ENCODE measurements around the gene CRB1.

CRB1 gene

GRCh38 chr1:197312163-197312562, 44.1 kb downstream of the CRB1 start:
- H3K9me3 ChIP-seq (ENCODE audit: control insufficient read depth, low read length), result no peaks in the 10 kb centered on the region
- DNase-seq, result no peak
- no peaks in the 10 kb centered on the region for H3K36me3 ChIP-seq (ENCODE audit: control insufficient read depth, insufficient read depth, low read length)
- H3K4me1 ChIP-seq (ENCODE audit: control insufficient read depth, insufficient read depth, low read length, poor library complexity, severe bottlenecking), result no peaks in the 10 kb centered on the region
- no peak overlapping the region for H3K4me3 ChIP-seq (ENCODE audit: insufficient read depth, low read depth, low read length, poor library complexity, severe bottlenecking)
- H3K27ac ChIP-seq (ENCODE audit: insufficient read depth, low read length, poor library complexity, severe bottlenecking), result no peak overlapping the region
- no peaks in the 10 kb centered on the region for H3K27me3 ChIP-seq (replicated peaks; ENCODE audit: control insufficient read depth, insufficient read depth, low read length, poor library complexity, severe bottlenecking)

GRCh38 chr1:197313713-197314112, 45.7 kb downstream of the CRB1 start:
- H3K27ac ChIP-seq (ENCODE audit: insufficient read depth, low read length, poor library complexity, severe bottlenecking), result no peak overlapping the region
- no peaks in the 10 kb centered on the region for H3K36me3 ChIP-seq (ENCODE audit: control insufficient read depth, insufficient read depth, low read length)
- DNase-seq, result no peak
- no peak overlapping the region for H3K4me3 ChIP-seq (ENCODE audit: insufficient read depth, low read depth, low read length, poor library complexity, severe bottlenecking)
- H3K27me3 ChIP-seq (replicated peaks; ENCODE audit: control insufficient read depth, insufficient read depth, low read length, poor library complexity, severe bottlenecking), result no peaks in the 10 kb centered on the region
- no peaks in the 10 kb centered on the region for H3K4me1 ChIP-seq (ENCODE audit: control insufficient read depth, insufficient read depth, low read length, poor library complexity, severe bottlenecking)
- H3K9me3 ChIP-seq (ENCODE audit: control insufficient read depth, low read length), result no peaks in the 10 kb centered on the region

- no peaks in the 10 kb centered on the region for H3K9me3 ChIP-seq (ENCODE audit: control insufficient read depth, low read length)
- no peaks in the 10 kb centered on the region for H3K36me3 ChIP-seq (ENCODE audit: control insufficient read depth, insufficient read depth, low read length)
- no peak overlapping the region for H3K4me3 ChIP-seq (ENCODE audit: insufficient read depth, low read depth, low read length, poor library complexity, severe bottlenecking)
- H3K27ac ChIP-seq (ENCODE audit: insufficient read depth, low read length, poor library complexity, severe bottlenecking), result no peak overlapping the region
- H3K4me1 ChIP-seq (ENCODE audit: control insufficient read depth, insufficient read depth, low read length, poor library complexity, severe bottlenecking), result no peaks in the 10 kb centered on the region
- no peak for DNase-seq
- H3K27me3 ChIP-seq (replicated peaks; ENCODE audit: control insufficient read depth, insufficient read depth, low read length, poor library complexity, severe bottlenecking), result no peaks in the 10 kb centered on the region
Observed at GRCh38 chr1:197314682-197315081, 46.6 kb downstream of the CRB1 start.

- no peak for DNase-seq
- H3K4me3 ChIP-seq (ENCODE audit: insufficient read depth, low read depth, low read length, poor library complexity, severe bottlenecking), result no peak overlapping the region
- H3K4me1 ChIP-seq (ENCODE audit: control insufficient read depth, insufficient read depth, low read length, poor library complexity, severe bottlenecking), result no peaks in the 10 kb centered on the region
- H3K36me3 ChIP-seq (ENCODE audit: control insufficient read depth, insufficient read depth, low read length), result no peaks in the 10 kb centered on the region
- no peaks in the 10 kb centered on the region for H3K9me3 ChIP-seq (ENCODE audit: control insufficient read depth, low read length)
- no peaks in the 10 kb centered on the region for H3K27me3 ChIP-seq (replicated peaks; ENCODE audit: control insufficient read depth, insufficient read depth, low read length, poor library complexity, severe bottlenecking)
- H3K27ac ChIP-seq (ENCODE audit: insufficient read depth, low read length, poor library complexity, severe bottlenecking), result no peak overlapping the region
Observed at GRCh38 chr1:197319631-197320030, 51.6 kb downstream of the CRB1 start.

- H3K36me3 ChIP-seq (ENCODE audit: control insufficient read depth, insufficient read depth, low read length), result no peaks in the 10 kb centered on the region
- no peaks in the 10 kb centered on the region for H3K9me3 ChIP-seq (ENCODE audit: control insufficient read depth, low read length)
- no peak for DNase-seq
- H3K4me1 ChIP-seq (ENCODE audit: control insufficient read depth, insufficient read depth, low read length, poor library complexity, severe bottlenecking), result no peaks in the 10 kb centered on the region
- no peak overlapping the region for H3K4me3 ChIP-seq (ENCODE audit: insufficient read depth, low read depth, low read length, poor library complexity, severe bottlenecking)
- H3K27me3 ChIP-seq (replicated peaks; ENCODE audit: control insufficient read depth, insufficient read depth, low read length, poor library complexity, severe bottlenecking), result no peaks in the 10 kb centered on the region
- H3K27ac ChIP-seq (ENCODE audit: insufficient read depth, low read length, poor library complexity, severe bottlenecking), result no peak overlapping the region
Observed at GRCh38 chr1:197320991-197321531, 53.0 kb downstream of the CRB1 start.

GRCh38 chr1:197321811-197322210, 53.8 kb downstream of the CRB1 start:
- no peak overlapping the region for H3K4me3 ChIP-seq (ENCODE audit: insufficient read depth, low read depth, low read length, poor library complexity, severe bottlenecking)
- no peaks in the 10 kb centered on the region for H3K9me3 ChIP-seq (ENCODE audit: control insufficient read depth, low read length)

GRCh38 chr1:197327776-197328364, 59.8 kb downstream of the CRB1 start:
- DNase-seq, result no peak
- Histone ChIP-seq H3K27ac (ENCODE audit: insufficient read depth, low read length, poor library complexity, severe bottlenecking) (no peak overlapping the region), H3K27me3 (replicated peaks; ENCODE audit: control insufficient read depth, insufficient read depth, low read length, poor library complexity, severe bottlenecking) (no peaks in the 10 kb centered on the region), H3K36me3 (ENCODE audit: control insufficient read depth, insufficient read depth, low read length) (no peaks in the 10 kb centered on the region), H3K4me3 (ENCODE audit: insufficient read depth, low read depth, low read length, poor library complexity, severe bottlenecking) (no peak overlapping the region), H3K9me3 (ENCODE audit: control insufficient read depth, low read length) (no peaks in the 10 kb centered on the region), H3K4me1 (ENCODE audit: control insufficient read depth, insufficient read depth, low read length, poor library complexity, severe bottlenecking) (no peaks in the 10 kb centered on the region)

More at GRCh38 chr1:197321811-197322210, 53.8 kb downstream of the CRB1 start:
- Histone ChIP-seq H3K27me3 (replicated peaks; ENCODE audit: control insufficient read depth, insufficient read depth, low read length, poor library complexity, severe bottlenecking) (no peaks in the 10 kb centered on the region), H3K27ac (ENCODE audit: insufficient read depth, low read length, poor library complexity, severe bottlenecking) (no peak overlapping the region), H3K36me3 (ENCODE audit: control insufficient read depth, insufficient read depth, low read length) (no peaks in the 10 kb centered on the region), H3K4me1 (ENCODE audit: control insufficient read depth, insufficient read depth, low read length, poor library complexity, severe bottlenecking) (no peaks in the 10 kb centered on the region)
- no peak for DNase-seq

GRCh38 chr1:197330213-197330612, 62.2 kb downstream of the CRB1 start:
- DNase-seq, result no peak
- H3K9me3 ChIP-seq (ENCODE audit: control insufficient read depth, low read length), result no peaks in the 10 kb centered on the region
- H3K27ac ChIP-seq (ENCODE audit: insufficient read depth, low read length, poor library complexity, severe bottlenecking), result no peak overlapping the region
- H3K36me3 ChIP-seq (ENCODE audit: control insufficient read depth, insufficient read depth, low read length), result no peaks in the 10 kb centered on the region
- H3K27me3 ChIP-seq (replicated peaks; ENCODE audit: control insufficient read depth, insufficient read depth, low read length, poor library complexity, severe bottlenecking), result no peaks in the 10 kb centered on the region
- H3K4me1 ChIP-seq (ENCODE audit: control insufficient read depth, insufficient read depth, low read length, poor library complexity, severe bottlenecking), result no peaks in the 10 kb centered on the region
- H3K4me3 ChIP-seq (ENCODE audit: insufficient read depth, low read depth, low read length, poor library complexity, severe bottlenecking), result no peak overlapping the region

- no peak for DNase-seq
- H3K27ac ChIP-seq (ENCODE audit: insufficient read depth, low read length, poor library complexity, severe bottlenecking), result no peak overlapping the region
- H3K4me3 ChIP-seq (ENCODE audit: insufficient read depth, low read depth, low read length, poor library complexity, severe bottlenecking), result no peak overlapping the region
- no peaks in the 10 kb centered on the region for H3K9me3 ChIP-seq (ENCODE audit: control insufficient read depth, low read length)
- no peaks in the 10 kb centered on the region for H3K4me1 ChIP-seq (ENCODE audit: control insufficient read depth, insufficient read depth, low read length, poor library complexity, severe bottlenecking)
- H3K36me3 ChIP-seq (ENCODE audit: control insufficient read depth, insufficient read depth, low read length), result no peaks in the 10 kb centered on the region
- no peaks in the 10 kb centered on the region for H3K27me3 ChIP-seq (replicated peaks; ENCODE audit: control insufficient read depth, insufficient read depth, low read length, poor library complexity, severe bottlenecking)
Observed at GRCh38 chr1:197331565-197331964, 63.5 kb downstream of the CRB1 start.

- Histone ChIP-seq H3K4me1 (ENCODE audit: control insufficient read depth, insufficient read depth, low read length, poor library complexity, severe bottlenecking) (no peaks in the 10 kb centered on the region), H3K27me3 (replicated peaks; ENCODE audit: control insufficient read depth, insufficient read depth, low read length, poor library complexity, severe bottlenecking) (no peaks in the 10 kb centered on the region), H3K4me3 (ENCODE audit: insufficient read depth, low read depth, low read length, poor library complexity, severe bottlenecking) (no peak overlapping the region), H3K27ac (ENCODE audit: insufficient read depth, low read length, poor library complexity, severe bottlenecking) (no peak overlapping the region), H3K9me3 (ENCODE audit: control insufficient read depth, low read length) (no peaks in the 10 kb centered on the region), H3K36me3 (ENCODE audit: control insufficient read depth, insufficient read depth, low read length) (no peaks in the 10 kb centered on the region)
- no peak for DNase-seq
Observed at GRCh38 chr1:197333041-197333440, 65.0 kb downstream of the CRB1 start.
